Suppressor macrophage treated with lipopolysaccharide for 4 hours (primary cell): ENCODE results near the gene ABCA6.
"Not testable (repeated sequence)": the region's sequence is repeated elsewhere in the genome, so short reads cannot be mapped to it uniquely, and the experiment has no call there.

Experiments
- DNase-seq: peaks from one replicate; pipeline ENCODE4 v3.0.0-alpha.2; 2020

The ABCA6 gene, protein sequence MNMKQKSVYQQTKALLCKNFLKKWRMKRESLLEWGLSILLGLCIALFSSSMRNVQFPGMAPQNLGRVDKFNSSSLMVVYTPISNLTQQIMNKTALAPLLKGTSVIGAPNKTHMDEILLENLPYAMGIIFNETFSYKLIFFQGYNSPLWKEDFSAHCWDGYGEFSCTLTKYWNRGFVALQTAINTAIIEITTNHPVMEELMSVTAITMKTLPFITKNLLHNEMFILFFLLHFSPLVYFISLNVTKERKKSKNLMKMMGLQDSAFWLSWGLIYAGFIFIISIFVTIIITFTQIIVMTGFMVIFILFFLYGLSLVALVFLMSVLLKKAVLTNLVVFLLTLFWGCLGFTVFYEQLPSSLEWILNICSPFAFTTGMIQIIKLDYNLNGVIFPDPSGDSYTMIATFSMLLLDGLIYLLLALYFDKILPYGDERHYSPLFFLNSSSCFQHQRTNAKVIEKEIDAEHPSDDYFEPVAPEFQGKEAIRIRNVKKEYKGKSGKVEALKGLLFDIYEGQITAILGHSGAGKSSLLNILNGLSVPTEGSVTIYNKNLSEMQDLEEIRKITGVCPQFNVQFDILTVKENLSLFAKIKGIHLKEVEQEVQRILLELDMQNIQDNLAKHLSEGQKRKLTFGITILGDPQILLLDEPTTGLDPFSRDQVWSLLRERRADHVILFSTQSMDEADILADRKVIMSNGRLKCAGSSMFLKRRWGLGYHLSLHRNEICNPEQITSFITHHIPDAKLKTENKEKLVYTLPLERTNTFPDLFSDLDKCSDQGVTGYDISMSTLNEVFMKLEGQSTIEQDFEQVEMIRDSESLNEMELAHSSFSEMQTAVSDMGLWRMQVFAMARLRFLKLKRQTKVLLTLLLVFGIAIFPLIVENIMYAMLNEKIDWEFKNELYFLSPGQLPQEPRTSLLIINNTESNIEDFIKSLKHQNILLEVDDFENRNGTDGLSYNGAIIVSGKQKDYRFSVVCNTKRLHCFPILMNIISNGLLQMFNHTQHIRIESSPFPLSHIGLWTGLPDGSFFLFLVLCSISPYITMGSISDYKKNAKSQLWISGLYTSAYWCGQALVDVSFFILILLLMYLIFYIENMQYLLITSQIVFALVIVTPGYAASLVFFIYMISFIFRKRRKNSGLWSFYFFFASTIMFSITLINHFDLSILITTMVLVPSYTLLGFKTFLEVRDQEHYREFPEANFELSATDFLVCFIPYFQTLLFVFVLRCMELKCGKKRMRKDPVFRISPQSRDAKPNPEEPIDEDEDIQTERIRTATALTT (N-terminal part only)

GRCh38 chr17:69141431-69142174 lies at the start of gene ABCA6:
ABCA6 (minus strand) TSS chr17:69141895; CDS start chr17:69140703, 1,192 bp downstream.
- DNase-seq: peak; percentile 15

- no peak for DNase-seq
These were observed 47.1 kb upstream of the ABCA6 start for GRCh38 chr17:69188796-69189195.

GRCh38 chr17:69188064-69188463 lies 46.4 kb upstream of the ABCA6 start:
- DNase-seq: no peak

- DNase-seq: no peak
These were observed 45.6 kb upstream of the ABCA6 start for GRCh38 chr17:69187294-69187693.

DNA sequence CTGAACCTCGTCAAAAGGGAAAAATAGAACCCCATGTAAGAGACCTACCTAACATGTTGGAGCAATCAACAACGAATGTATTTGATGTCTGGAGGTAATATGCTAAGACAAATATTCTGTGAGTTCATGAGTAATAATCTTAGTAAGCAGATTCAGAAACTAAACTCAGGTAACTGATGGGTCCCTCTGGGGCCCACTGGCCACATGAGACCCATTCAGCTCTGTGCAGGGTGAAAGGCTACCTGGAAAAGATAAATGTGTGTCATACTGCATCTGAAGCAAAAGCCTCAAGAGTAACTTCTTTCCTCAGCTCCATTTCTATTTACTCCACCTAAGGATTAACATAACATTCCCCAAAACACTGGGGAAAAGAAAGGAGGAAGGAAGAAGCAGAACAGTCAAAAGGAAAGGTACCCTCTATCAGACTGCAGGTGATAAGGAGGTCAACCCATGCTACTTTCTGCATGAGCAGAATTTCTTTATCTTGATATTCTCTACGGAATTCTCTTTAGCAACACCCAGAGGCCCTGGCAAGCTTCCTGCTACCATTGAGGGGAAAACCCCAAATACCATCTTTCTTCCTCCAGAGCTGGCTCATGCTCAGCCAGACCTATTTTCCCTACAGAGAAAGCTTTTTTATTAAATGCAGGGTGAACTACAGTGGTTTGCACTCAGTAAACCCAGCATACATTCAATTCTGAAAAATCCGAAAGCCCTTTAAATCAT lies 37.7 kb upstream of the ABCA6 start:
- peak; percentile 40 for DNase-seq

- peak; percentile 9 for DNase-seq
These were observed 34.7 kb upstream of the ABCA6 start for GRCh38 chr17:69176457-69176795.

DNA sequence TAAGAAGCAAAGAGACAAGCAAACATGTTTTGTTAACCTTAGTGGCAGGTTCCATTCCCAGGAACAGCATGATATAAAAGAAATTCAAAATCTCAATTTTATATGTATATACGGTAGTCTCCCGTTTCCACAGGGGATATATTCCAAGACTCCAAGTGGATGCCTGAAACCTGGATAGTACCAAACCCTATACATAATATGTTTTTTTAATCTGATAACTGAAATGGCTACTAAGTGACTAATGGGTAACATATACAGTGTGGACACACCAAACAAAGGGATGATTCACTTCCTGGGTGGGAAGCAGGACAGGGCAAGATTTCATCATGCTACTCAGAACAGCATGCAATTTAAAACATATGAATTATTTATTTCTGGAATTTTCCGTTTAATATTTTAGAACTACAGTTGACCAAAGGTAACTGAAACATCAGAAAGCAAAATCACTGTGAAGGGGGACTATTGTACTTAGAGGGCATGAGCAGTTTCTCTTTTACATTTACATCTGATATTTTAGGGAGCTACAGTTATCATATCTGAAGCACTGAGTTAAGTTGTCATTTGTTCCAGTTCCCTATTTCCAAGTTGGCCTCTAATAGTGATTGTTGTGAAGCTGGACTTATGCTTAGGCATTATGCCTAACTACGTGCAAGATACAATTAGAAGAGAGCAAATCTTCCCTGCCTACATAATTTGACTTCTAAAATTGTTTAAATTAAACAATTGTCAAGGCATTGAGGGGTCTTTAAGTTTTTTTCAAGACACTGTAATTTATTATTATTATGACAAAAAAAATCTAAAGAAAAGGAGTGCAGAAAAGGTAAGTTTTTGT lies 34.1 kb upstream of the ABCA6 start:
- DNase-seq: peak; percentile 79

DNA sequence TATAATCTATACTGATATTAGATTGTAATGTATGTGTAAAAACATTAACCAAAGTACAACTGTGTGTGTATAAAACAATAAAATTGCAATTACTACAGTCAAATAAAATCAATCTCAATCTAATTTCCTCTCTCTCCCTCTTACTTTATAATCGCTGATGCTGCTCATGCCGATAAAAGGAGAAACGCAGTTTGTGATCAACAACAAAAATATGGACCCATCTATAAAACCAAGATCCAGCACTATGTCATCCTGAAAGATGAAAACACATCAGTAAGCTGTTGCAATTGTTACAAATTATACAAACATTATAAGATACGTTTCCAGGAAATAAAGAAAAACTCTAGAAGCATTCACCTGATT lies 33.5 kb upstream of the ABCA6 start:
- DNase-seq: no peak

DNA sequence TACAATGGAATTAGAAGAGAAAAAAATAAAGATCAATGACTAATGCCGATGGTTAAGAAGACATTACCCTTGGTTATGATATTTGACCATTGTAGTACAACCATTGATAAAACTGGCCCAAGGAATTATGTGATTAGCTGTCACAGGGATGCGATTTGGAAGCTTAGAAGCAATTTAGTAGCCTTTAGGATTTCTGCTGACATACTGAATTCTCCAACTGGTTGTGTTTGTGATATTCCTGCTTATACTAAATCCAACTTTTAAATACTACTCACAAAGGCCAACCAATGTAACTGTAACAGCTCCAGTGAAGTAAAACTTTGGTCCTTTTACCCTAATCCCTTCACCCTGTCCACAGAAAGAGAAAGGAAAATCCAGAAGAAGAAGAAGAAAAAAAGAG lies 31.4 kb upstream of the ABCA6 start:
- no peak for DNase-seq

DNA sequence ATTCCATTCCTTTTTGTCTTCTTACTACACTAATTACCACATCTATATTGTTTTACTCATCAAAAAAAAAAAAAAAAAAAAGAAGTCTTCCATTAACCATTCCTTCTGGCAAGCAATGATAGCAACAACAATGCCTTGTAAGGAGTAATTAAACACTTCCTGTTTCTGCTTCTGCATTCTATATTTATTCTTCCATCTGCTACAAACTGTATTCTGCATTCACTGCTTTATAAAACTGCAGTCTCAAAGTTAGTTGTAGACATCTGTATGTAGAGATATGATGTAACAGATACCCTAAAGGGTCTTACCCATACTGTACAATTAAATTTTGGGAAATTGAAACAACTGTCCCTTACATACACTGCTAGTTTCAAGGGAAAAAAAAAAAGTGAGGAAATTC lies 28.7 kb upstream of the ABCA6 start:
- peak; percentile 38 for DNase-seq

GRCh38 chr17:69168642-69169041 lies 26.9 kb upstream of the ABCA6 start:
- DNase-seq: not testable (repeated sequence)

DNA sequence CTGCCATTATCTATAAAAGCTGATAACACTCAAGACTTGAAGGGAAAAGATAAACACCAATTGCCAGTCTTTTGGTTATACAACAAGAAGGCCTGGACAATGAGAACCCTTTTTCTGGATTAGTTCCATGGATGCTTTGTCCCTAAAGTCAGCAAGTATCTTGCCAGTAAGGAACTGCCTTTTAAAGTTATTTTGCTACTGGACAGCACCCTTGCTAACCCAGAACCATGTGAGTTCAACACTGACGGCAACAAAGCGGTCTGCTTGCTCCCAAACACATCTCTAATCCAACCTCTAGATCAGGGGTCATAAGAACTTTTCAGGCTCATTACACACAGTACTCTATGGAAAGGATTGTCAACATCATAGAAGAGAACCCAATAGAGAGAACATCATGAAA lies 25.3 kb upstream of the ABCA6 start:
- DNase-seq: no peak

- peak; percentile 44 for DNase-seq
These were observed 22.5 kb upstream of the ABCA6 start for GRCh38 chr17:69164206-69164605.

DNA sequence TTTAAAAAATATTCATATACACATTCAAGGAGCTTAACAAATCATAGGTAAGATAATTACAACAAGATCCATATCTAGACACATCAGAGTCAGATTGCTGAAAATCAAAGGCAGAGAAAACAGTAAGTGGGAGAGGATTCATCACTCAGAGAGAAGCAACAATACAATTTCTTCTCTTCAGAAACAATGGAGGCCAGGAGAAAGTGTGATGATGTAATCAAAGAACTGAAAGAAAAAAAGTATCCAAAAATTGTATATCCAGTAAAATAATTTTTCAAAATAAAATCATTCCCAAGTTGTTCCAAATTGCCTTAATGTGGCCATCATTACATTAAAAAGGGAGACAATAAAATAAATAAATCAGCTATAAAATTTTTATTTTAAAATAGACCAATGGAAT lies 17.7 kb upstream of the ABCA6 start:
- DNase-seq: no peak

- DNase-seq: no peak
These were observed 12.6 kb upstream of the ABCA6 start for GRCh38 chr17:69154267-69154666.

DNA sequence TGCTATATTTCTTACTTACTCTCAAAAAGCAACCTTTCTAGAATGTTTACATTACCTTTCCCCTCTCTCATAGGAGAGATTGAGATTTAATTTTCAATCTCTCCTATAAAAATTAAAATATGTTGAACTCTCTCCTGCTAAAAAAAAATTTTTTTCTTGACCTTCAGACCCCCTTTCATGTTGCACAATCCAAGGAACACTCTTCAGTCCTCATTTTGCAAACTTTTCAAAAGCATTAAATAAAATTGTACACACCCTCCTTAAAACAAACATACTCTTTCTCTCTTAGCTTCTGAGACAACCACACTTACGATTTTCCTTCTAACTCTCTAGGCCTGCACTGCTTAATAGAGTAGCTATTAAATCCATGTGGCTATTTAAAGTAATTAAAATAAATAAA lies 8.6 kb upstream of the ABCA6 start:
- no peak for DNase-seq

GRCh38 chr17:69147460-69147859 lies 5.8 kb upstream of the ABCA6 start:
- no peak for DNase-seq

DNA sequence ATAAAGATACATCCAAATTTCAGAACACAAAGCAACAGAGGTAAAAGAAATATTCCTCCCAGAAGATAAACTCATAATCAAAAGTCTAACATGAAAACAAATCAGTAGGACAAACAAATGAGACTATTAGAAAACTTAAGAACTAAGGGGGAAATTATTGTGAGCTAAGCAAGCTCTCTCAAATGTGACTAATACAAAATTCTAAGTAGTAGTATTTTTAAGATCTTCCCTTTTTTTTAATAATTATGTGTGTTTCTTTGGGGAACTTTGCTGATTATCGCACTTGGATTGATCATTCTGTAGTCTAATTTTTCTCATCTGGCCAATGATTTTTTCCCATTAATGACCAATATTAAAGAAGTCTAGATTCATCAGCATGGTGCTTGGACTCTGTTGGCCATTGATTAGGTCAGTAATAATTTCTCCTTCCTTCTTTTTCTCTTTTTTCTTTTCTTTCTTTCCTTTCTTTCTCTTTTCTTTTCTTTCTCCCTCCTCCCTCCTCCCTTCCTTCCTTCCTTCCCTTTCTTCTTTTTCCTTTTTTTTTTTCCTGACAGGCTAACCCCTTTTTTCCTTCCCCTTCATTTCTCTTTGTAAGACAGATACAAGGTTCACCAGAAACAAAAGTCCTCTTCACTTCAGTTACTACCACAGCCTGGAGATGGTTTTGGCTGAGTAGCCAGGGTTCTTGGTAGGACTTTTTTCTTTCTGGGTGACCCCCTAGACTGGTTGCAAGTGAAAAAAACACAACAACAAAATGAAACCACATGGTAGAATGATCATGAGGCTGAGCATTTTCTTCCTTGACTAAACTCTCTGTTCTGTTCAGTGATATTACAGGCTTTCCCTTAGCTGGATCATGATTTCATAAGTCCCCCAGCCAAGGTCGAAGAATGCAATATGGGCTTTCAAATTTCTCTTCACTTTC lies 2.9 kb upstream of the ABCA6 start:
- peak; percentile 10 for DNase-seq

DNA sequence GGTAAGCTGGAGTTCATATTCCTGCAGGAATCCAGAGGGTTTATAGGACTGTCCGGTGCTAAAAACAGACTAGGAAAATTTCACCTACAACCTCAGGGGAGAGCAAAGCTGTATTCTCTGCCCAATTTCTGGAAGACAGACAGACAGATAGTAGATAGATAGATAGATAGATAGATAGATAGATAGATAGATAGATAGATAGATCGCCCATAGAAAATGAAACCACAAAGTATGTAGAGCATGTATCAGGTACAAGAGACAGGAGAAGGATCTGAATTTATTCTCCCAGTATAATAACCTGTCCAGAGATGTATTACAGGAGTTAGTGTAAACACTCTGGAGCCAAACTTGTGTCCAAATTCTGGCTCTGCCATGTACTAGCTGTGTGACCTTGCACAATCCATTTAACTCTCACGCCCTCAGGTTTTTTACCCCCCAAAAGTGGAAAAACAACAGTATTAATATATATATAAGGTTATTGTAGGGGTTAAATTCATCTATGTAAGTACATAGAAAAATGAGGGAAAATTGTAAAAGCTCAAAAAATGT lies 2.1 kb upstream of the ABCA6 start:
- no peak for DNase-seq

GRCh38 chr17:69143151-69143550 lies 1.5 kb upstream of the ABCA6 start:
- DNase-seq: peak; percentile 56
